ENCODE data around the gene GNAO1.

Gene GNAO1

GRCh38 chr16:56266641-56267607 lies 75.6 kb downstream of the GNAO1 start:
- DNase-seq (ENCODE audit: low read depth): no peak

- DNase-seq (ENCODE audit: low read depth): no peak
These were observed 76.6 kb downstream of the GNAO1 start for GRCh38 chr16:56267888-56268287.

- DNase-seq (ENCODE audit: low read depth): no peak
These were observed 77.5 kb downstream of the GNAO1 start for GRCh38 chr16:56268799-56269198.

- no peak for DNase-seq (ENCODE audit: low read depth)
These were observed 78.0 kb downstream of the GNAO1 start for GRCh38 chr16:56269281-56269680.

GRCh38 chr16:56269811-56270684 lies 78.8 kb downstream of the GNAO1 start:
- peak; percentile 16 for DNase-seq (ENCODE audit: low read depth)

GRCh38 chr16:56270828-56271227 lies 79.5 kb downstream of the GNAO1 start:
- DNase-seq (ENCODE audit: low read depth): no peak

GRCh38 chr16:56272583-56272894 lies 81.2 kb downstream of the GNAO1 start:
- no peak for DNase-seq (ENCODE audit: low read depth)

- DNase-seq (ENCODE audit: low read depth): no peak
These were observed 82.3 kb downstream of the GNAO1 start for GRCh38 chr16:56273615-56274014.

GRCh38 chr16:56274369-56274768 lies 83.1 kb downstream of the GNAO1 start:
- no peak for DNase-seq (ENCODE audit: low read depth)

- DNase-seq (ENCODE audit: low read depth): no peak
These were observed 83.8 kb downstream of the GNAO1 start for GRCh38 chr16:56275076-56275475.

GRCh38 chr16:56275801-56276200 lies 84.5 kb downstream of the GNAO1 start:
- no peak for DNase-seq (ENCODE audit: low read depth)

GRCh38 chr16:56277075-56277474 lies 85.8 kb downstream of the GNAO1 start:
- no peak for DNase-seq (ENCODE audit: low read depth)

GRCh38 chr16:56278196-56278855 lies 87.0 kb downstream of the GNAO1 start:
- no peak for DNase-seq (ENCODE audit: low read depth)

- DNase-seq (ENCODE audit: low read depth): no peak
These were observed 87.8 kb downstream of the GNAO1 start for GRCh38 chr16:56279132-56279531.

- no peak for DNase-seq (ENCODE audit: low read depth)
These were observed 88.6 kb downstream of the GNAO1 start for GRCh38 chr16:56279914-56280313.

GRCh38 chr16:56281249-56281805 lies 90.0 kb downstream of the GNAO1 start:
- DNase-seq (ENCODE audit: low read depth): no peak

GRCh38 chr16:56282451-56282850 lies 91.2 kb downstream of the GNAO1 start:
- DNase-seq (ENCODE audit: low read depth): no peak

GRCh38 chr16:56284521-56284920 lies 93.2 kb downstream of the GNAO1 start:
- DNase-seq (ENCODE audit: low read depth): no peak

- no peak for DNase-seq (ENCODE audit: low read depth)
These were observed 95.5 kb downstream of the GNAO1 start for GRCh38 chr16:56286809-56287208.

GRCh38 chr16:56288019-56288418 lies 96.7 kb downstream of the GNAO1 start:
- no peak for DNase-seq (ENCODE audit: low read depth)

GRCh38 chr16:56289416-56289815 lies 98.1 kb downstream of the GNAO1 start:
- no peak for DNase-seq (ENCODE audit: low read depth)

GRCh38 chr16:56289862-56290261 lies 98.6 kb downstream of the GNAO1 start:
- no peak for DNase-seq (ENCODE audit: low read depth)
